H9 (cell line): ENCODE measurements around the gene MYF6. TPM values are rescaled to one million over a fixed set of nuclear protein-coding genes. Genes with fewer than 3 reads are reported as not detected.

Experiments
- DNase-seq: peaks from one replicate; pipeline ENCODE4 v3.0.0-alpha.2; 2017
- H2AFZ ChIP-seq: one replicate; pipeline ENCODE4 v1.6.1; 2013; ENCODE audit warnings: mild to moderate bottlenecking, low read length, control low read depth, moderate library complexity
- H2AK5ac ChIP-seq: 2 replicates; pipeline ENCODE4 v1.6.1; 2013; ENCODE audit warnings: low read length, control low read depth, mixed read lengths; ENCODE audit not compliant: insufficient read length
- H2BK120ac ChIP-seq: one replicate; pipeline ENCODE4 v1.6.1; 2013; ENCODE audit warnings: low read depth, mild to moderate bottlenecking, low read length, control low read depth, inconsistent platforms; ENCODE audit not compliant: poor library complexity, severe bottlenecking
- H2BK12ac ChIP-seq: 2 replicates; pipeline ENCODE4 v1.6.1; 2013; ENCODE audit warnings: low read length, control low read depth, mixed read lengths, low read depth; ENCODE audit not compliant: insufficient read length
- H2BK15ac ChIP-seq: 2 replicates; pipeline ENCODE4 v1.6.1; 2013; ENCODE audit warnings: low read depth, low read length, control low read depth
- H2BK20ac ChIP-seq: one replicate; pipeline ENCODE4 v1.6.1; 2013; ENCODE audit warnings: low read depth, mild to moderate bottlenecking, low read length, control low read depth, inconsistent platforms; ENCODE audit not compliant: poor library complexity, severe bottlenecking
- H2BK5ac ChIP-seq: 2 replicates; pipeline ENCODE4 v1.6.1; 2013; ENCODE audit warnings: low read length, control low read depth, mixed read lengths; ENCODE audit not compliant: insufficient read length
- H3K14ac ChIP-seq: 2 replicates; pipeline ENCODE4 v1.6.1; 2013; ENCODE audit warnings: low read length, control low read depth; ENCODE audit not compliant: insufficient read depth
- H3K18ac ChIP-seq: 2 replicates; pipeline ENCODE4 v1.6.1; 2013; ENCODE audit warnings: low read depth, mild to moderate bottlenecking, mixed read lengths, low read length, control low read depth; ENCODE audit not compliant: insufficient read length
- H3K23ac ChIP-seq: 2 replicates; pipeline ENCODE4 v1.6.1; 2013; ENCODE audit warnings: low read length, control low read depth, mixed read lengths, low read depth; ENCODE audit not compliant: insufficient read length
- H3K23me2 ChIP-seq: 2 replicates; pipeline ENCODE4 v1.6.1; 2013; ENCODE audit warnings: low read depth, mild to moderate bottlenecking, mixed read lengths, low read length, control low read depth; ENCODE audit not compliant: insufficient read length, poor library complexity, severe bottlenecking
- H3K27ac ChIP-seq: 2 replicates; pipeline ENCODE4 v1.5.1; 2013; ENCODE audit warnings: low read length, control low read depth, mixed read lengths, low read depth; ENCODE audit not compliant: insufficient read length
- H3K27me3 ChIP-seq: 2 replicates; pipeline ENCODE4 v1.6.1; 2013; ENCODE audit warnings: low read length, control low read depth, inconsistent platforms; ENCODE audit not compliant: insufficient read depth
- H3K4ac ChIP-seq: 2 replicates; pipeline ENCODE4 v1.6.1; 2013; ENCODE audit warnings: low read depth, mild to moderate bottlenecking, control low read depth, inconsistent platforms, low read length, moderate library complexity
- H3K4me1 ChIP-seq: 2 replicates; pipeline ENCODE4 v1.6.1; 2013; ENCODE audit warnings: low read length, control low read depth, inconsistent platforms; ENCODE audit not compliant: insufficient read depth
- H3K4me2 ChIP-seq: 2 replicates; pipeline ENCODE4 v1.6.1; 2013; ENCODE audit warnings: low read length, control low read depth, mixed read lengths; ENCODE audit not compliant: insufficient read length, insufficient read depth
- H3K56ac ChIP-seq: 2 replicates; pipeline ENCODE4 v1.6.1; 2013; ENCODE audit warnings: low read depth, mild to moderate bottlenecking, mixed read lengths, low read length, control low read depth; ENCODE audit not compliant: insufficient read length
- H3K79me1 ChIP-seq: 2 replicates; pipeline ENCODE4 v1.6.1; 2013; ENCODE audit warnings: low read depth, mild to moderate bottlenecking, moderate library complexity, low read length, control low read depth, inconsistent platforms; ENCODE audit not compliant: insufficient read depth, poor library complexity, severe bottlenecking
- H3K79me2 ChIP-seq: 2 replicates; pipeline ENCODE4 v1.6.1; 2013; ENCODE audit warnings: low read length, control low read depth, inconsistent platforms; ENCODE audit not compliant: insufficient read depth
- H3K9ac ChIP-seq: 2 replicates; pipeline ENCODE4 v1.6.1; 2013; ENCODE audit warnings: low read length, control low read depth, mixed read lengths; ENCODE audit not compliant: insufficient read length; ENCODE audit errors: extremely low read depth
- H3K9me3 ChIP-seq: one replicate; pipeline ENCODE4 v1.6.1; 2013; ENCODE audit warnings: low read depth, low read length, inconsistent platforms; ENCODE audit not compliant: control insufficient read depth
- H3T11ph ChIP-seq: one replicate; pipeline ENCODE4 v1.6.1; 2013; ENCODE audit warnings: mild to moderate bottlenecking, low read length, control low read depth, inconsistent platforms
- H4K20me1 ChIP-seq: one replicate; pipeline ENCODE4 v1.6.1; 2013; ENCODE audit not compliant: control insufficient read depth, insufficient read length, insufficient read depth
- H4K5ac ChIP-seq: 2 replicates; pipeline ENCODE4 v1.6.1; 2013; ENCODE audit warnings: low read depth, mild to moderate bottlenecking, mixed read lengths, low read length, control low read depth; ENCODE audit not compliant: insufficient read length
- H4K8ac ChIP-seq: replicated peaks from 2 replicates; pipeline ENCODE4 v1.6.1; 2013; ENCODE audit warnings: low read length, control low read depth, mixed read lengths, low read depth; ENCODE audit not compliant: insufficient read length
- H4K91ac ChIP-seq: 2 replicates; pipeline ENCODE4 v1.6.1; 2013; ENCODE audit warnings: low read depth, mild to moderate bottlenecking, moderate library complexity, mixed read lengths, low read length, control low read depth; ENCODE audit not compliant: insufficient read length
- H3K27ac Mint-ChIP-seq, 3 experiments: 2 replicates in 2 of 3; 3 replicates in 1 of 3; pipeline ENCODE4 v1.8.0; 2020 to 2021; ENCODE audit warnings: mixed read lengths in 3 of 3, mild to moderate bottlenecking in 1 of 3, moderate library complexity in 1 of 3
- H3K27me3 Mint-ChIP-seq: 2 replicates; pipeline ENCODE4 v1.8.0; 2021; ENCODE audit warnings: low read depth, mild to moderate bottlenecking, moderate library complexity, mixed read lengths
- H3K36me3 Mint-ChIP-seq, 3 experiments: 2 replicates in 2 of 3; 3 replicates in 1 of 3; pipeline ENCODE4 v1.8.0; 2020 to 2021; ENCODE audit warnings: low read depth in 3 of 3, mixed read lengths in 3 of 3; ENCODE audit not compliant: insufficient read depth in 1 of 3
- H3K4me1 Mint-ChIP-seq, 2 experiments: 2 replicates each; pipeline ENCODE4 v1.8.0; 2020; ENCODE audit warnings: mixed read lengths in 2 of 2
- H3K4me3 Mint-ChIP-seq, 2 experiments: 2 replicates in 1 of 2; 3 replicates in 1 of 2; pipeline ENCODE4 v1.8.0; 2020 to 2021; ENCODE audit warnings: mild to moderate bottlenecking in 2 of 2, mixed read lengths in 2 of 2, moderate library complexity in 1 of 2
- H3K9me3 Mint-ChIP-seq, 2 experiments: 2 replicates in 1 of 2; 3 replicates in 1 of 2; pipeline ENCODE4 v1.8.0; 2020; ENCODE audit warnings: mild to moderate bottlenecking in 2 of 2, mixed read lengths in 2 of 2, moderate library complexity in 1 of 2
- WGBS: extraction: QIAGEN DNeasy Blood & Tissue Kit; methylation state at CpG from one replicate; pipeline ENCODE4 v1.1.7; 2013; ENCODE audit warnings: missing lambda C conversion rate, low lambda C conversion rate, mixed read lengths; ENCODE audit not compliant: insufficient read length; ENCODE audit errors: extremely low coverage; 5-methylcytosine and 5-hydroxymethylcytosine counted together
- total RNA-seq: library from RNA; stranded (reverse); gene quantifications from 2 replicates; pipeline ENCODE4 v1.2.1, GENCODE V29; 2021
- TF ChIP-seq, protein P1 (sequence below): fragments of 200-600 bp; sonication (generic); conservative IDR thresholded peaks from 3 replicates; pipeline ENCODE4 v1.8.0; 2021; ENCODE audit warnings: antibody characterized with exemption, mild to moderate bottlenecking

Gene MYF6
- total RNA-seq, 1 experiment from 2014 or later, result not detected

DNA sequence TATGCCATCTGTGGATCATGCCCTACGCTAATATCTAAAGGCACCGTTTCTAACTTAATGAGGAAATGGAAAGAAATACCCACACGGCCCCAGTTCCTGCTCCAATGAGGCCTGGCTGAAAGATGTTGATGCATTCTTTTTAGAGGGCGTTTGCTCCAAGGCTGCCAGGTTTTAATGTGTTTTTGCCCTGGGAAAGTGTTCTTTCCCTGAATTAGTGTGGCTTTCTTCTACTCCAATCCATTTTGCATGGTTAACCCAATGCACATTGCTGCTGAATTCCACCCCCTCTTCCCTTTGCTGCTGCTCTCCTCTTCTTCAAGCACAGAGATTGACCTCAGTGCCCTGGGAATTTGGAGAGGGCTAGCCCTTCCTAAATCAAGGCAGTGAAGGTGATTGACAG, 10.4 kb downstream of the MYF6 start:
- Histone ChIP-seq H4K20me1 (no peaks in the 10 kb centered on the region), H4K91ac (no peak overlapping the region), H2BK120ac (no peak overlapping the region), H3K56ac (no peak overlapping the region), H2BK12ac (no peak overlapping the region), H3K4me1 (peaks cover 13% of the 10 kb centered on the region), H3K18ac (no peak overlapping the region), H3K23me2 (peaks cover 5% of the 10 kb centered on the region), H4K5ac (no peak overlapping the region), H3K79me2 (no peaks in the 10 kb centered on the region), H3K4ac (no peak overlapping the region), H3K23ac (no peak overlapping the region), H3K4me2 (no peak overlapping the region), H3K9me3 (no peaks in the 10 kb centered on the region), H2AK5ac (no peak overlapping the region), H3K9ac (no peak overlapping the region), H3K27me3 (peaks cover 16% of the 10 kb centered on the region; the same call in 1 of the 2 replicates), H2BK20ac (no peak overlapping the region), H2BK15ac (no peak overlapping the region), H3K79me1 (no peaks in the 10 kb centered on the region), H2BK5ac (no peak overlapping the region), H3K14ac (no peak overlapping the region), H2AFZ (no peak overlapping the region), H3T11ph (no peak overlapping the region), H3K27ac (no peak overlapping the region), H4K8ac (no peak overlapping the region)
- WGBS, result no CpG with 5 or more reads among the region's 4 CpGs
- DNase-seq, result no peak
- peaks cover 40% of the 10 kb centered on the region for H3K27me3 Mint-ChIP-seq
- no peak overlapping the region for H3K27ac Mint-ChIP-seq
- no peak overlapping the region for H3K4me3 Mint-ChIP-seq
- H3K9me3 Mint-ChIP-seq, result no peaks in the 10 kb centered on the region
- TF ChIP-seq, protein P1, sequence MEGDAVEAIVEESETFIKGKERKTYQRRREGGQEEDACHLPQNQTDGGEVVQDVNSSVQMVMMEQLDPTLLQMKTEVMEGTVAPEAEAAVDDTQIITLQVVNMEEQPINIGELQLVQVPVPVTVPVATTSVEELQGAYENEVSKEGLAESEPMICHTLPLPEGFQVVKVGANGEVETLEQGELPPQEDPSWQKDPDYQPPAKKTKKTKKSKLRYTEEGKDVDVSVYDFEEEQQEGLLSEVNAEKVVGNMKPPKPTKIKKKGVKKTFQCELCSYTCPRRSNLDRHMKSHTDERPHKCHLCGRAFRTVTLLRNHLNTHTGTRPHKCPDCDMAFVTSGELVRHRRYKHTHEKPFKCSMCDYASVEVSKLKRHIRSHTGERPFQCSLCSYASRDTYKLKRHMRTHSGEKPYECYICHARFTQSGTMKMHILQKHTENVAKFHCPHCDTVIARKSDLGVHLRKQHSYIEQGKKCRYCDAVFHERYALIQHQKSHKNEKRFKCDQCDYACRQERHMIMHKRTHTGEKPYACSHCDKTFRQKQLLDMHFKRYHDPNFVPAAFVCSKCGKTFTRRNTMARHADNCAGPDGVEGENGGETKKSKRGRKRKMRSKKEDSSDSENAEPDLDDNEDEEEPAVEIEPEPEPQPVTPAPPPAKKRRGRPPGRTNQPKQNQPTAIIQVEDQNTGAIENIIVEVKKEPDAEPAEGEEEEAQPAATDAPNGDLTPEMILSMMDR, result no peak
- no peaks in the 10 kb centered on the region for H3K36me3 Mint-ChIP-seq
- peaks cover 40 to 41% of the 10 kb centered on the region in 2 experiments for H3K4me1 Mint-ChIP-seq
